ENCODE data around the gene DOCK3.

DOCK3 gene

DNA sequence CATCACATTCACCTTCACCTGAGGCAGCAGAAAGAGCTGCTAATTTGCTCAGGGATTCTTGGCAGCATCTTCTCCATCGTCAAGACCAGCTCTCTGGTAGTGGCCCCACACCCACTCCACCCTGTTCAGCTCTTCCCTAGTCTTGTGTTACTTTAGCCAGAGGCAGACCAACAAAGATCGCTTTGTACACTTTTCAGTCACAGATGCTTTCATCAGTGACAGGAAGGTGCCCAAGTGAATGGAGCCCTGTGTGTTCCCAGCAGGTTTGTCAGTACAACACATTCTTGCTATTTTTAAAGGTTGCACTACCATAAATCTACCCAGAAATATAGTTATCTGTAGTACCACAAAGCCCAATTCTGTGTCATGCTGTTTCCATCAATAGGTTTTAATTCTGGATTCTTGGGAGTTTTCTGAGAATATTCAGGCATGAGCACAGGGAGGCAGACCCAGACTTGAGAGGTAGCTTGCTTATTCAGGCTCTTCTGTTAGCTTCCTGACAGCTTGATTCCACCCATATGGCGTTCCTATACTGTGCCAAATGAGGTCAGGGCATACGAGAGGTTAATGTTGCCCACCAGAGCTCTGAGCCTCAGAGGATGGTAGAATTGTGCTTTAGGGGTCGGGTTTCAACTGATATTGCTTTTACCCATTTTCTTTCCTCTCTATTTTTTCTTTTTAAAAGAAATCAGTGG is 600.5 kb downstream of the DOCK3 start:
- H3K4me3 ChIP-seq (ENCODE audit: low read length), result no peak overlapping the region
- no peak for DNase-seq (ENCODE audit: low read depth)
- TF ChIP-seq, protein P1, sequence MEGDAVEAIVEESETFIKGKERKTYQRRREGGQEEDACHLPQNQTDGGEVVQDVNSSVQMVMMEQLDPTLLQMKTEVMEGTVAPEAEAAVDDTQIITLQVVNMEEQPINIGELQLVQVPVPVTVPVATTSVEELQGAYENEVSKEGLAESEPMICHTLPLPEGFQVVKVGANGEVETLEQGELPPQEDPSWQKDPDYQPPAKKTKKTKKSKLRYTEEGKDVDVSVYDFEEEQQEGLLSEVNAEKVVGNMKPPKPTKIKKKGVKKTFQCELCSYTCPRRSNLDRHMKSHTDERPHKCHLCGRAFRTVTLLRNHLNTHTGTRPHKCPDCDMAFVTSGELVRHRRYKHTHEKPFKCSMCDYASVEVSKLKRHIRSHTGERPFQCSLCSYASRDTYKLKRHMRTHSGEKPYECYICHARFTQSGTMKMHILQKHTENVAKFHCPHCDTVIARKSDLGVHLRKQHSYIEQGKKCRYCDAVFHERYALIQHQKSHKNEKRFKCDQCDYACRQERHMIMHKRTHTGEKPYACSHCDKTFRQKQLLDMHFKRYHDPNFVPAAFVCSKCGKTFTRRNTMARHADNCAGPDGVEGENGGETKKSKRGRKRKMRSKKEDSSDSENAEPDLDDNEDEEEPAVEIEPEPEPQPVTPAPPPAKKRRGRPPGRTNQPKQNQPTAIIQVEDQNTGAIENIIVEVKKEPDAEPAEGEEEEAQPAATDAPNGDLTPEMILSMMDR (conservative IDR thresholded peaks at IDR 0.05; ENCODE audit: low read depth, low read length), result no peak

DNA sequence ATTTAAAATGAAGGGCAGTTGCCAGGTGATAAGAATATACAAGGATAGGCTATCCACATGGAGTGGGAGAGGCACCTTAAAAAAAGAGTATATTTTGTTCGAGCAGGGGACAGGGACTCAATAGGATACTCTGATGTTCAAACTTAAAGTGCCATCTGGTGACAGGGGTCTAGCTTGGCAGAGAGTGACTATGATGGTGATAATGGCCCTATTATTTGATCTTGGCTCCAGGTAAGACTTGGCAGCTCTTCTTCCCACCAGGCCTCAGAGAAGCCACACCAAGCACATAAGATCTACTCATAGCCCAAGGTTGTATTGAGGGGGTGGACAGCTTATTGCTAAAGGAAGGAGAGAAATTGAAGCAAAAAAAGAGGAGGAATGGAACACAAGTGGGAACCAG is 601.3 kb downstream of the DOCK3 start:
- TF ChIP-seq, protein P1 (conservative IDR thresholded peaks at IDR 0.05; ENCODE audit: low read depth, low read length), result no peak
- no peak for DNase-seq (ENCODE audit: low read depth)
- H3K4me3 ChIP-seq (ENCODE audit: low read length), result no peak overlapping the region

DNA sequence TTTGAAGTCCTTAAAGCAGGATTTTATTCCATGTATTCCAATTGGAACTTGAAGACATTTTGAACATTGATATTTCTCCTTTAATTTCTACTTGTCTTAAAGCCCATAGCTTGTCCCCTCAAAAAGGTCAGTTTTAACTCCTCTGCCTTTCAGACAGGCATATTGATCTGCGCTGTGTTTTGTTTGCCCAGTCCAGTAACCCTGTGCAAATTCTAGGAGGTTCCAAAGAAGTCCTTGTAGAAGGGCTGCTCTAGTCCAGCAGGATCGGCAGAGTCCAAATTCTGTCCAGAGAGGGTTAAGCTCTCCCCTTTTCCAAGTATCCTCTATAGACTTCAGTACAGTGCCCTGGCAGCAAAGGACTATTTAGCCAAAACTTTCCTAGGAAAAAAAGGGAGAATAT is 604.7 kb downstream of the DOCK3 start:
- no peak overlapping the region for H3K4me3 ChIP-seq (ENCODE audit: low read length)
- no peak for DNase-seq (ENCODE audit: low read depth)
- TF ChIP-seq, protein P1 (conservative IDR thresholded peaks at IDR 0.05; ENCODE audit: low read depth, low read length), result no peak

DNA sequence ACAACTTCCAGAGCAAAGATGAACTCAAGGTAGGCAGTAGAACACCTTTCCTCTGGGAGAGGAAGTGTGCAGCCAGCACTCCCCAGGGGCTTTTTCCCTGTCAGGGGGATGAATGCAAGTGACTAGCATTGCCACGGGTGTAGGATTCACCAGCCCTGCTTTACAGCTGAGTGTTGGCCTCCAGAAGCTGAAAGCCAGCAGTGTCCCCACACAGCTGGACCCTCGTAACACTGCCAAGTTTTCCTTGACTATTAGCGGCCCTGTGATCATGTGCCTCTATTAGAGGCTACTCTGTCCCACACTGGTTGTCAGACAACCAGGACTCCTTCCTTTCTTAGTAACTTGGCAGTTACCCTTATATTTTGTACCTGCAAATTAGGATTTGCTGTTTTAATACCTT is 605.4 kb downstream of the DOCK3 start:
- TF ChIP-seq, protein P1 (conservative IDR thresholded peaks at IDR 0.05; ENCODE audit: low read depth, low read length), result no peak
- no peak for DNase-seq (ENCODE audit: low read depth)
- no peak overlapping the region for H3K4me3 ChIP-seq (ENCODE audit: low read length)

DNA sequence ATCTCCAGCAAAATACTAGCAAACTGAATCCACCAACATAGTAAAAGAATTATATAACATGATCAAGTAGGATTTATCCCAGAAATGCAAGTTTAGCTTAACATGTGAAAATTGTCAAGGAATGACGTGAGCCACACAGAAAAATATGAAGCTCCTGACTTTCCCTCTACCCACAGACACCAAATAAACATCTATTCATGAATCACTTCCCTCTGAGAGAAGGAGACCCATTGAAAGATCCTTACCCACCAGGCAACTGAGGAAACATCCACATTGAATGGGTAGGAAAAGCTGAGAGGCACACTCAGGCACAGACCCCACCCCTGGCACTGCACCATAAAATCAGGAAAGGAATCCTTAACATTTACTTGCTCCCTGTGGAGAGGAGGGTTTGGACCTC is 608.2 kb downstream of the DOCK3 start:
- H3K4me3 ChIP-seq (ENCODE audit: low read length), result no peak overlapping the region
- TF ChIP-seq, protein P1 (conservative IDR thresholded peaks at IDR 0.05; ENCODE audit: low read depth, low read length), result no peak
- no peak for DNase-seq (ENCODE audit: low read depth)

DNA sequence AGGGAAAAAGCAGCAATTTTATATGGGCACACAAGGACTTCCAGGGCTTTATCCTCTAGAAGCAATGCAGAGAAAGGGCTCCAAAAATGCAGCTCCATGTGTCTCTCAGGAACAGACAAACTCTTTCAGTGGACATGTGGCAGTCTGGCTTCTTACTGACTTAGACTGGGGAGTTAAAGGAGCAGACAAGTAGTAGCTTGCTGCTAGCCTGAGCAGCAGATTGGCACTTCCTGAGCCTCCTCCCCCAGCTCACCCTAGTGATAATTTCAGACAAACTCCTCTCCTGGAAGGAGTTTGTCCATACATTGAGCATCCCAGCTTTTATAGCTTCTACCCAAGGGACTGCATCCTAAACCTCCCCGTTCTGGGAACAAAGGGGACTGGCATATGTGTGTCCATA is 608.7 kb downstream of the DOCK3 start:
- H3K4me3 ChIP-seq (ENCODE audit: low read length), result no peak overlapping the region
- TF ChIP-seq, protein P1 (conservative IDR thresholded peaks at IDR 0.05; ENCODE audit: low read depth, low read length), result no peak

DNA sequence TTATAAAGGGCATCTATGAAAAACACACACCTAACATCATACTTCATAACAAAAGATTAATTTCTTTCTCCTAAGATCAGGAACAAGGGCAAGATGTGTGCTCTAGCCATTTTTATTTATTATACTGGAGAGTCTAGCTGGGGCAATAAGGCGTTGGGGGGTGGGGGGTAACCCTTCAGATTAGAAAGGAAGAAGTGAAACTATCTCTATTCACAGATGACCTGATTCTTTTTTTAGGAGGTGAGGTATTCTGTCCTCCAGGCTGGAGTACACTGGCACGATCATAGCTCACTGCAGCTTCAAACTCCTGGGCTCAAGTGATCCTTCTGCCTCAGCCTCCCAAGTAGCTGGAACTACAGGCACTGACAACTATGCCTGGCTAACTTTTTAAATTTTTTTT is 620.9 kb downstream of the DOCK3 start:
- TF ChIP-seq, protein P1 (conservative IDR thresholded peaks at IDR 0.05; ENCODE audit: low read depth, low read length), result no peak
- H3K4me3 ChIP-seq (ENCODE audit: low read length), result no peak overlapping the region
- DNase-seq (ENCODE audit: low read depth), result no peak

More for the DNA sequence above, 608.7 kb downstream of the DOCK3 start:
- no peak for DNase-seq (ENCODE audit: low read depth)
